CD4-positive, alpha-beta T cell treated with Interleukin-12 subunit alpha and Interleukin-12 subunit beta, for 1 hour (primary cell): Measurements from ENCODE around the gene MALAT1.
"Not testable (repeated sequence)": the region's sequence is repeated elsewhere in the genome, so short reads cannot be mapped to it uniquely, and the experiment has no call there.

ENCODE experiments used
- DNase-seq: peaks from one replicate; pipeline ENCODE4 v3.0.0-alpha.2; 2020

Gene MALAT1

GRCh38 chr11:65499713-65500386 lies 1.0 kb downstream of the MALAT1 start:
- peak; percentile 35 for DNase-seq

- peak; percentile 56 for DNase-seq
Measured at GRCh38 chr11:65500387-65501185, 1.7 kb downstream of the MALAT1 start.

GRCh38 chr11:65501186-65501471 lies 2.3 kb downstream of the MALAT1 start:
- DNase-seq = peak; percentile 29

DNA sequence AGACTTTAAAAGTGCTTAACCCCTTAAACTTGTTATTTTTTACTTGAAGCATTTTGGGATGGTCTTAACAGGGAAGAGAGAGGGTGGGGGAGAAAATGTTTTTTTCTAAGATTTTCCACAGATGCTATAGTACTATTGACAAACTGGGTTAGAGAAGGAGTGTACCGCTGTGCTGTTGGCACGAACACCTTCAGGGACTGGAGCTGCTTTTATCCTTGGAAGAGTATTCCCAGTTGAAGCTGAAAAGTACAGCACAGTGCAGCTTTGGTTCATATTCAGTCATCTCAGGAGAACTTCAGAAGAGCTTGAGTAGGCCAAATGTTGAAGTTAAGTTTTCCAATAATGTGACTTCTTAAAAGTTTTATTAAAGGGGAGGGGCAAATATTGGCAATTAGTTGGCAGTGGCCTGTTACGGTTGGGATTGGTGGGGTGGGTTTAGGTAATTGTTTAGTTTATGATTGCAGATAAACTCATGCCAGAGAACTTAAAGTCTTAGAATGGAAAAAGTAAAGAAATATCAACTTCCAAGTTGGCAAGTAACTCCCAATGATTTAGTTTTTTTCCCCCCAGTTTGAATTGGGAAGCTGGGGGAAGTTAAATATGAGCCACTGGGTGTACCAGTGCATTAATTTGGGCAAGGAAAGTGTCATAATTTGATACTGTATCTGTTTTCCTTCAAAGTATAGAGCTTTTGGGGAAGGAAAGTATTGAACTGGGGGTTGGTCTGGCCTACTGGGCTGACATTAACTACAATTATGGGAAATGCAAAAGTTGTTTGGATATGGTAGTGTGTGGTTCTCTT lies 2.8 kb downstream of the MALAT1 start:
- peak; percentile 31 for DNase-seq

DNA sequence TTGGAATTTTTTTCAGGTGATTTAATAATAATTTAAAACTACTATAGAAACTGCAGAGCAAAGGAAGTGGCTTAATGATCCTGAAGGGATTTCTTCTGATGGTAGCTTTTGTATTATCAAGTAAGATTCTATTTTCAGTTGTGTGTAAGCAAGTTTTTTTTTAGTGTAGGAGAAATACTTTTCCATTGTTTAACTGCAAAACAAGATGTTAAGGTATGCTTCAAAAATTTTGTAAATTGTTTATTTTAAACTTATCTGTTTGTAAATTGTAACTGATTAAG lies 3.4 kb downstream of the MALAT1 start:
- no peak for DNase-seq

DNA sequence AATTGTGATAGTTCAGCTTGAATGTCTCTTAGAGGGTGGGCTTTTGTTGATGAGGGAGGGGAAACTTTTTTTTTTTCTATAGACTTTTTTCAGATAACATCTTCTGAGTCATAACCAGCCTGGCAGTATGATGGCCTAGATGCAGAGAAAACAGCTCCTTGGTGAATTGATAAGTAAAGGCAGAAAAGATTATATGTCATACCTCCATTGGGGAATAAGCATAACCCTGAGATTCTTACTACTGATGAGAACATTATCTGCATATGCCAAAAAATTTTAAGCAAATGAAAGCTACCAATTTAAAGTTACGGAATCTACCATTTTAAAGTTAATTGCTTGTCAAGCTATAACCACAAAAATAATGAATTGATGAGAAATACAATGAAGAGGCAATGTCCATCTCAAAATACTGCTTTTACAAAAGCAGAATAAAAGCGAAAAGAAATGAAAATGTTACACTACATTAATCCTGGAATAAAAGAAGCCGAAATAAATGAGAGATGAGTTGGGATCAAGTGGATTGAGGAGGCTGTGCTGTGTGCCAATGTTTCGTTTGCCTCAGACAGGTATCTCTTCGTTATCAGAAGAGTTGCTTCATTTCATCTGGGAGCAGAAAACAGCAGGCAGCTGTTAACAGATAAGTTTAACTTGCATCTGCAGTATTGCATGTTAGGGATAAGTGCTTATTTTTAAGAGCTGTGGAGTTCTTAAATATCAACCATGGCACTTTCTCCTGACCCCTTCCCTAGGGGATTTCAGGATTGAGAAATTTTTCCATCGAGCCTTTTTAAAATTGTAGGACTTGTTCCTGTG lies 3.9 kb downstream of the MALAT1 start:
- peak; percentile 45 for DNase-seq

DNA sequence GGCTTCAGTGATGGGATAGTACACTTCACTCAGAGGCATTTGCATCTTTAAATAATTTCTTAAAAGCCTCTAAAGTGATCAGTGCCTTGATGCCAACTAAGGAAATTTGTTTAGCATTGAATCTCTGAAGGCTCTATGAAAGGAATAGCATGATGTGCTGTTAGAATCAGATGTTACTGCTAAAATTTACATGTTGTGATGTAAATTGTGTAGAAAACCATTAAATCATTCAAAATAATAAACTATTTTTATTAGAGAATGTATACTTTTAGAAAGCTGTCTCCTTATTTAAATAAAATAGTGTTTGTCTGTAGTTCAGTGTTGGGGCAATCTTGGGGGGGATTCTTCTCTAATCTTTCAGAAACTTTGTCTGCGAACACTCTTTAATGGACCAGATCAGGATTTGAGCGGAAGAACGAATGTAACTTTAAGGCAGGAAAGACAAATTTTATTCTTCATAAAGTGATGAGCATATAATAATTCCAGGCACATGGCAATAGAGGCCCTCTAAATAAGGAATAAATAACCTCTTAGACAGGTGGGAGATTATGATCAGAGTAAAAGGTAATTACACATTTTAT lies 4.6 kb downstream of the MALAT1 start:
- no peak for DNase-seq

DNA sequence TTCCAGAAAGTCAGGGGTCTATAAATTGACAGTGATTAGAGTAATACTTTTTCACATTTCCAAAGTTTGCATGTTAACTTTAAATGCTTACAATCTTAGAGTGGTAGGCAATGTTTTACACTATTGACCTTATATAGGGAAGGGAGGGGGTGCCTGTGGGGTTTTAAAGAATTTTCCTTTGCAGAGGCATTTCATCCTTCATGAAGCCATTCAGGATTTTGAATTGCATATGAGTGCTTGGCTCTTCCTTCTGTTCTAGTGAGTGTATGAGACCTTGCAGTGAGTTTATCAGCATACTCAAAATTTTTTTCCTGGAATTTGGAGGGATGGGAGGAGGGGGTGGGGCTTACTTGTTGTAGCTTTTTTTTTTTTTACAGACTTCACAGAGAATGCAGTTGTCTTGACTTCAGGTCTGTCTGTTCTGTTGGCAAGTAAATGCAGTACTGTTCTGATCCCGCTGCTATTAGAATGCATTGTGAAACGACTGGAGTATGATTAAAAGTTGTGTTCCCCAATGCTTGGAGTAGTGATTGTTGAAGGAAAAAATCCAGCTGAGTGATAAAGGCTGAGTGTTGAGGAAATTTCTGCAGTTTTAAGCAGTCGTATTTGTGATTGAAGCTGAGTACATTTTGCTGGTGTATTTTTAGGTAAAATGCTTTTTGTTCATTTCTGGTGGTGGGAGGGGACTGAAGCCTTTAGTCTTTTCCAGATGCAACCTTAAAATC lies 5.3 kb downstream of the MALAT1 start:
- peak; percentile 26 for DNase-seq

- peak; percentile 30 for DNase-seq
Measured at GRCh38 chr11:65504674-65505465, 6.0 kb downstream of the MALAT1 start.

- DNase-seq = peak; percentile 35
Measured at GRCh38 chr11:65505466-65506289, 6.8 kb downstream of the MALAT1 start.

DNA sequence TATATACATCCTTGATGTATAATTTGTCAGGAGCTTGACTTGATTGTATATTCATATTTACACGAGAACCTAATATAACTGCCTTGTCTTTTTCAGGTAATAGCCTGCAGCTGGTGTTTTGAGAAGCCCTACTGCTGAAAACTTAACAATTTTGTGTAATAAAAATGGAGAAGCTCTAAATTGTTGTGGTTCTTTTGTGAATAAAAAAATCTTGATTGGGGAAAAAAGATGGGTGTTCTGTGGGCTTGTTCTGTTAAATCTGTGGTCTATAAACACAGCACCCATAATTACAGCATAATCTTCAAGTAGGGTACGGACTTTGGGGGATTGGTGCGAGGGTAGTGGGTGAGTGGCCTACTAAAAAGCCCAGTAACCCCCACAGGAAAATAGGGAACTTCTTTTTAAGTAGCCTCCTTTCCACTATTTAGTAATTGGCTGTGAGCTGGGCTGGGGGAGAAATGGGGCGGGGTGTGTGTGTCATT lies 7.5 kb downstream of the MALAT1 start:
- no peak for DNase-seq

DNA sequence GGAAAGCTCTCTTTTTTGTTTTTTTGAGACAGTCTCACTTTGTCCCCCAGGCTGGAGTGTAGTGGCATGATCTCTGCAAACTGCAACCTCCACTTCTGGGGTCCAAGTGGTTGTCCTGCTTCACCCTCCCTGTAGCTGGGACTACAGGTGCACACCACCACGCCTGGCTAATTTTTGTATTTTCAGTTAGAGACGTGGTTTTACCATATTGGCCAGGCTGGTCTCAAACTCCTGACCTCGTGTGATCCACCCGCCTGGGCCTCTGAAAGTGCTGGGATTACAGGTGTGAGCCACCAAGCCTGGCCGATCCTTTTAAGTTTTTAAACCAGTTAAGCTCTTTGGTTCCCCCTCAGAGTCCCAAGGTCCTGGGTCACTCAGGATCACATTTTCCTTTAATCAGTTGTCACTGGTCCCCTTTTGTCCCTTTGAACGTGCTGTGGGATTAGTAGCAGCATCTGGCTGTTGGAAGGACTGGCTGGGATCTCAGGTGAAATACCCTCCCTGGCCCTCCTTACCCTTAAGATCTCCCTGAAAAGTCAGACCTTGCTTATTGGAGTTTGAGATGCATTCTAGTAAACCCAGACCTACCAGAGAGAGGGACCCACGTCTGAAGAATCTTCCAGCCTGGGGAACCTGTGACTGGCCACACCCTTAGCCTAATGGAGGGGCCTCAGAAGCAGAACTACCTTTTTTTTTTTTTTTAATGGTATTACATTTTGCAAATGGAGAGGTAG lies 8.1 kb downstream of the MALAT1 start:
- DNase-seq = peak; percentile 80

GRCh38 chr11:65512311-65512710 lies 13.5 kb downstream of the MALAT1 start:
- not testable (repeated sequence) for DNase-seq

GRCh38 chr11:65516135-65516968 lies 17.5 kb downstream of the MALAT1 start:
- no peak for DNase-seq

DNA sequence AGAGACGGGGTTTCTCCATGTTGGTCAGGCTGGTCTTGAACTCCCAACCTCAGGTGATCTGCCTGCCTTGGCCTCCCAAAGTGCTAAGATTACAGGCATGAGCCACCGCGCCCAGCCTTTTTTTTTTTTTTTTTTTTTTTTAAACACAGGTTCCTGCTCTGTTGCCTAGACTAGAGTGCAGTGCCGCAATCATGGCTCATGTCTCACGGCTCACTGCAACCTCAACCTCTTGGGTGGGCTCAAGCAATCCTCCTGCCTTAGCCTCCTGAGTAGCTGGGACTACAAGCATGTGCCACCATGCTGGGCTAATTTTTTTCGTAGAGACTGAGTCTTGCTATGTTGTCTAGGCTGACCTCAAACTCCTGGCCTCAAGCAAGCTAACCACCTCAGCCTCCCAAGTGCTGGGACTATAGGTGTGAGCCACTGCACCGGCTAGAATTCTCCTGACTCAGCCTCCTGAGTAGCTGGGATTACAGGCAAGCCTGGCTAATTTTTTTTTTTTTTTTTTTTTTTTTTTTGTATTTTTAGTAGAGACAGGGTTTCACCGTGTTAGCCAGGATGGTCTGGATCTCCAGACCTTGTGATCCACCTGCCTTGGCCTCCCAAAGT lies 20.2 kb downstream of the MALAT1 start:
- DNase-seq = not testable (repeated sequence)

DNA sequence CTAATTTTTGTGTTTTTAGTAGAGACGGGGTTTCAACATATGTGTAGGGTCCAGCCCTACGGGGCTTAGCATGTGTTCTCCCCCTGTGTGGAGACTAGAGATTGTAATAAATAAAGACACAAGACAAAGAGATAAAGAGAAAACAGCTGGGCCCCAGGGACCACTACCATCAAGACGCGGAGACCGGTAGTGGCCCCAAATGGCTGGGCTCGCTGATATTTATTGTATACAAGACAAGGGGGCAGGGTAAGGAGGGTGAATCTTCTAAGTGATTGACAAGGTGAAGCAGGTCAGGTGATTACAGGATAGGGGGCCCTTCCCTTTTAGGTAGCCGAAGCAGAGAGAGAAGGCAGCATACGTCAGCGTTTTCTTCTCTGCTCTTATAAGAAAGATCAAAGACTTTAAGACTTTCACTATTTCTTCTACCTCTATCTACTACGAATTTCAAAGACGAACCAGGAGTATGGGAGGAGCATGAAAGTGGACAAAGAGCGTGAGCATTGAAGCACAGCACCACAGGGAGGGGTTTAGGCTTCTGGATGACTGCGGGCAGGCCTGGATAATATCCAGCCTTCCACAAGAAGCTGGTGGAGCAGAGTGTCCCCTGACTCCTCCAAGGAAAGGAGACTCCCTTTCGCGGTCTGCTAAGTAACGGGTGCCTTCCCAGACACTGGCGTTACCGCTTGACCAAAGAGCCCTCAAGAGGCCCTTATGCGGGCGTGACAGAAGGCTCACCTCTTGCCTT lies 23.1 kb downstream of the MALAT1 start:
- peak; percentile 42 for DNase-seq
